Common myeloid progenitor, CD34-positive (primary cell): ENCODE results near the gene DDO.

Experiments used
- CTCF ChIA-PET: fragments of 350-600 bp; sonication (Branson Sonifier 250); formaldehyde crosslinking; loops from one replicate; lab custom pipeline; 2021; ENCODE audit warnings: antibody characterized with exemption; lab: Charles Lee
- POLR2A ChIA-PET: fragments of 350-600 bp; sonication (Branson Sonifier 250); formaldehyde crosslinking; loops from one replicate; lab custom pipeline; 2021; ENCODE audit warnings: antibody characterized with exemption; lab: Charles Lee
- DNase-seq, 3 donors: peaks; one replicate each; pipeline versions ENCODE4 v3.0.0 to v3.0.0-alpha.2; 2013
- H3K27ac ChIP-seq, 2 experiments: 1 replicate in 1 of 2; 2 replicates in 1 of 2; pipeline ENCODE4 v1.7.0; 2013; ENCODE audit warnings: inconsistent platforms in 2 of 2, low read length in 2 of 2, mild to moderate bottlenecking in 2 of 2, low read depth in 1 of 2, moderate library complexity in 1 of 2; ENCODE audit not compliant: severe bottlenecking in 2 of 2, insufficient read depth in 1 of 2, poor library complexity in 1 of 2
- H3K27me3 ChIP-seq, 5 experiments: replicated peaks in 2 of 5; 1 replicate in 3 of 5; 2 replicates in 2 of 5; pipeline versions ENCODE4 v1.6.1 to v1.7.0; 2013; ENCODE audit warnings: low read length in 4 of 5, mild to moderate bottlenecking in 2 of 5, moderate library complexity in 2 of 5, inconsistent platforms in 1 of 5; ENCODE audit not compliant: insufficient read depth in 5 of 5, control insufficient read depth in 4 of 5
- H3K36me3 ChIP-seq, 4 experiments: 1 replicate in 2 of 4; 2 replicates in 2 of 4; pipeline versions ENCODE4 v1.6.1 to v1.7.0; 2013; ENCODE audit warnings: low read length in 3 of 4, control low read depth in 1 of 4, mild to moderate bottlenecking in 1 of 4; ENCODE audit not compliant: control insufficient read depth in 4 of 4, insufficient read depth in 4 of 4
- H3K4me1 ChIP-seq, 4 experiments: 1 replicate in 3 of 4; 2 replicates in 1 of 4; pipeline versions ENCODE4 v1.6.1 to v1.7.1; 2013; ENCODE audit warnings: low read length in 3 of 4, mild to moderate bottlenecking in 3 of 4, control low read depth in 1 of 4, inconsistent platforms in 1 of 4, moderate library complexity in 1 of 4; ENCODE audit not compliant: control insufficient read depth in 4 of 4, insufficient read depth in 4 of 4; ENCODE audit errors: control extremely low read depth in 1 of 4
- H3K4me3 ChIP-seq, 7 experiments: 1 replicate in 4 of 7; 2 replicates in 3 of 7; pipeline versions ENCODE4 v1.5.1 to v1.7.0; 2013; ENCODE audit warnings: mild to moderate bottlenecking in 7 of 7, low read length in 6 of 7, moderate library complexity in 6 of 7, inconsistent platforms in 2 of 7, low read depth in 2 of 7, control low read depth in 1 of 7; ENCODE audit not compliant: insufficient read depth in 4 of 7, control insufficient read depth in 1 of 7; ENCODE audit errors: extremely low read depth in 1 of 7
- H3K9me3 ChIP-seq, 5 experiments: 1 replicate in 4 of 5; 2 replicates in 1 of 5; pipeline versions ENCODE4 v1.6.1 to v1.7.1; 2013; ENCODE audit warnings: low read length in 4 of 5, mild to moderate bottlenecking in 2 of 5, inconsistent platforms in 1 of 5, low read depth in 1 of 5, moderate library complexity in 1 of 5; ENCODE audit not compliant: control insufficient read depth in 4 of 5, insufficient read depth in 2 of 5; ENCODE audit errors: control extremely low read depth in 1 of 5
- WGBS: methylation state at CpG from one replicate; pipeline ENCODE4 v1.1.5; 2013; ENCODE audit not compliant: insufficient coverage; 5-methylcytosine and 5-hydroxymethylcytosine counted together

Gene DDO

GRCh38 chr6:110434961-110435602, 19.7 kb upstream of the DDO start:
- Histone ChIP-seq H3K4me1 (peaks cover 0 to 15% (median 0%) of the 10 kb centered on the region in 4 experiments), H3K4me3 (no peak overlapping the region), H3K27me3 (no peaks in the 10 kb centered on the region), H3K36me3 (peaks cover 4 to 34% (median 10%) of the 10 kb centered on the region in 4 experiments), H3K27ac (no peak overlapping the region), H3K9me3 (peaks cover 0 to 4% (median 0%) of the 10 kb centered on the region in 5 experiments)
- ChIA-PET CTCF (interaction anchor here (1.1 to 1.2 kb wide), 2 partner anchors 23 to 65 kb away, joined by 3 to 5 read pairs; no protein-coding TSS in a partner anchor), POLR2A (no interaction called here)
- 97% methylated on average over 6 of the region's 7 CpGs for WGBS
- DNase-seq: no peak

- WGBS: 100% methylated on average over 3 of the region's 3 CpGs
- H3K27ac ChIP-seq: no peak overlapping the region
- CTCF ChIA-PET: no interaction called here
- DNase-seq: no peak
- POLR2A ChIA-PET: no interaction called here
- H3K9me3 ChIP-seq: peaks cover 0 to 4% (median 0%) of the 10 kb centered on the region in 5 experiments
- no peaks in the 10 kb centered on the region for H3K27me3 ChIP-seq
- H3K4me1 ChIP-seq: peaks cover 0 to 15% (median 0%) of the 10 kb centered on the region in 4 experiments
- no peak overlapping the region for H3K4me3 ChIP-seq
- peaks cover 7 to 37% (median 15%) of the 10 kb centered on the region in 4 experiments for H3K36me3 ChIP-seq
These were observed 17.0 kb upstream of the DDO start for GRCh38 chr6:110432285-110432900.

- Histone ChIP-seq H3K9me3 (peaks cover 0 to 4% (median 0%) of the 10 kb centered on the region in 5 experiments), H3K36me3 (peaks cover 4 to 31% (median 7%) of the 10 kb centered on the region in 4 experiments), H3K27me3 (no peaks in the 10 kb centered on the region), H3K27ac (no peak overlapping the region), H3K4me3 (no peak overlapping the region), H3K4me1 (peaks cover 0 to 15% (median 0%) of the 10 kb centered on the region in 4 experiments)
- ChIA-PET POLR2A (no interaction called here), CTCF (no interaction called here)
- DNase-seq: no peak
- 100% methylated on average over 2 of the region's 4 CpGs for WGBS
These were observed 15.4 kb upstream of the DDO start for GRCh38 chr6:110430741-110431140.

- no peak for DNase-seq
- Histone ChIP-seq H3K4me1 (peaks cover 0 to 15% (median 0%) of the 10 kb centered on the region in 4 experiments), H3K4me3 (no peak overlapping the region), H3K27ac (no peak overlapping the region), H3K9me3 (peaks cover 0 to 3% (median 0%) of the 10 kb centered on the region in 5 experiments), H3K36me3 (peaks cover 5 to 26% (median 7%) of the 10 kb centered on the region in 4 experiments), H3K27me3 (no peaks in the 10 kb centered on the region)
- WGBS: 100% methylated on average over 2 of the region's 5 CpGs
- CTCF ChIA-PET: no interaction called here
- POLR2A ChIA-PET: no interaction called here
These were observed 14.9 kb upstream of the DDO start for GRCh38 chr6:110430236-110430635.

- Histone ChIP-seq H3K36me3 (peaks cover 6 to 26% (median 7%) of the 10 kb centered on the region in 4 experiments), H3K4me1 (peaks cover 2 to 13% (median 10%) of the 10 kb centered on the region in 4 experiments), H3K27me3 (no peaks in the 10 kb centered on the region), H3K4me3 (no peak overlapping the region), H3K9me3 (no peaks in the 10 kb centered on the region), H3K27ac (no peak overlapping the region)
- WGBS: no CpG with 5 or more reads among the region's 2 CpGs
- no peak for DNase-seq
- CTCF ChIA-PET: no interaction called here
- POLR2A ChIA-PET: no interaction called here
These were observed 12.8 kb upstream of the DDO start for GRCh38 chr6:110428153-110428552.

- POLR2A ChIA-PET: no interaction called here
- CTCF ChIA-PET: interaction anchor here (0.8 to 1.4 kb wide), 3 partner anchors 9 to 247 kb away, joined by 3 read pairs; no protein-coding TSS in a partner anchor
- no peak overlapping the region for H3K27ac ChIP-seq
- WGBS: 100% methylated on average over 4 of the region's 5 CpGs
- no peaks in the 10 kb centered on the region for H3K27me3 ChIP-seq
- peaks cover 4 to 29% (median 13%) of the 10 kb centered on the region in 4 experiments for H3K4me1 ChIP-seq
- H3K36me3 ChIP-seq: peaks cover 2 to 23% (median 7%) of the 10 kb centered on the region in 4 experiments
- no peak for DNase-seq
- peaks cover 0 to 10% (median 0%) of the 10 kb centered on the region in 5 experiments for H3K9me3 ChIP-seq
- H3K4me3 ChIP-seq: no peak overlapping the region
These were observed 10.4 kb upstream of the DDO start for GRCh38 chr6:110425816-110426215.

GRCh38 chr6:110422444-110422822, 7.1 kb upstream of the DDO start:
- ChIA-PET POLR2A (no interaction called here), CTCF (interaction anchor here (1.4 kb wide), 1 partner anchor 39 kb away, joined by 4 read pairs; no protein-coding TSS in a partner anchor)
- Histone ChIP-seq H3K27me3 (no peaks in the 10 kb centered on the region), H3K4me3 (no peak overlapping the region), H3K4me1 (peaks cover 12 to 52% (median 29%) of the 10 kb centered on the region in 4 experiments), H3K27ac (no peak overlapping the region), H3K36me3 (peaks cover 0 to 5% (median under 1%) of the 10 kb centered on the region in 4 experiments), H3K9me3 (peaks cover 0 to 10% (median 0%) of the 10 kb centered on the region in 5 experiments)
- peak in 2 of 3 donors; percentile 24 to 44 for DNase-seq
